ENCODE data around the gene TAF3.

Gene TAF3

DNA sequence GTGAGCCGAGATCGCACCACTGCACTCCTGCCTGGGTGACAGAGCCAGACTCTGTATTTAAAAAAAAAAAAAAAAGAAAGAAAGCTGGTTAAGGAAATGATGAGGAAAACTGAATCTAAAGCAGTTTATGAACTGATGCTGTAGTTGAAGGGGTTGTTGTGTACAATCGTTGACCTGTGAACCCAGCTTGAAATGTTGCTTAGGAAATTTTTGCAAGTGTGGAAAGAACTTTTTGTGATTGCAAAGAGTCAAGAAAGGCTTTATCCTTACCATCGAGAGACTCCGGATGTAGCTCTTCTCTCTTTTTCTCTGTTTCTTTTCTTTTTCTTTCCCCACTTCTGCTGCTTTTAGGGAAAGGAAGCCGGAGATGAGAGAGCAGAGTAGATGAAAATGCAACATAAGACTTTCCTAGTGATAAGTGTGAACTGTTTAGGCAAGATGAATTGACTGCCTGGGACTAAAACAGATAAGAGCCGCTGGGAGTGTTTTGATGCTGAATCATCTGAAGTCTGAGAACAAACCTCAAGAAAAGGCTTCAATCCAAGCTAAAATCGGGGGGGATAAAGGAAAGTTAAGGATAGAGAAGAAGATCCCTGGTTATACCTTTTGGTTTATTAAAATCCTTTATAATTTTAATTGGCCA, 69.0 kb downstream of the TAF3 start:
- DNase-seq: peak; percentile 61

DNA sequence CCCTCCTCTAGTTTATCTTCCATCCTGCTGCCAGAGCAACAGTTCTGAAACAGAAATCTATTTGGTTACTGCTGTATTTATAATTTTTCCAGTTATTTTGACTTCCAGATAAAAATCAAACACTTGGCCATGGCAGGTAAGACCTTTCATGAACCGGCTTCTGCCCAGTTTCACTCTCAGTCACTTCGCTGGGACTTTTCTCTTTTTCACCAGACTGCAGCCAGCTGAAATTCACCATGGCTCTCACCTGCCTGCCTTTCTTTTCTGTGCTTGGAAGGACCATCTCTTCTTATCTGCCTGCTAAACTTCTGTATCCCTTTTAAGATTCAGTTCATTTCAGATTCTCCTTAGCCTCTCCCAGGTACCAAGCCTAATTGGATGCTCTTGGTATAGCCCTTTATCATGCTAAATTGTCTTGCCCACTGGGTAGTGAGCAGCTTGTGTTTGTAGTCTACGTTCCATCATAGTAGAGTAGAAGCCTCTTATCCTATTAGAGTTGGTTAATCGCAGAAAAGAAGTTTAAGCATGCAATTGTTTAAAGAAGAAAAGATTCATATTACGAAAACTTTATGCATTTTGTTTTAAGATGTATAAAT, 71.7 kb downstream of the TAF3 start:
- DNase-seq: no peak

DNA sequence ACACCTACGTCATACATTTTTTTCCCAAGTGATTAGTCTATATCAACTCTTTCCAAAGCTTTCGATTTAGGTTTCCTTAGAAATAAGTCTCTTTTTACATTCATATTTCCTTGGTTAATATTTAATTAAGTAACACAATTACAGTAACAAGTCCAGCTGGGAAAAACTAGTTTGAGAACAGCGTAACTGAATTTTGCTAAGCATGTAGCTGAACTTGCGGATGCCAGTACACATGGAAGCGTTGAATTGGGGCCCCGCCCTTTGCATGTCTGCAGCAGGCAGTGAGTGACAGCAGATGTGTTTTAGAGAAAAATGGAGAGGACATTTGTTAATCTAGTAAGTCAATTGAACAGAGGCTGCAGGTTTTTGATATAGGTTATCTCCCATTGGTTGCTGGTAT, 72.5 kb downstream of the TAF3 start:
- no peak for DNase-seq

DNA sequence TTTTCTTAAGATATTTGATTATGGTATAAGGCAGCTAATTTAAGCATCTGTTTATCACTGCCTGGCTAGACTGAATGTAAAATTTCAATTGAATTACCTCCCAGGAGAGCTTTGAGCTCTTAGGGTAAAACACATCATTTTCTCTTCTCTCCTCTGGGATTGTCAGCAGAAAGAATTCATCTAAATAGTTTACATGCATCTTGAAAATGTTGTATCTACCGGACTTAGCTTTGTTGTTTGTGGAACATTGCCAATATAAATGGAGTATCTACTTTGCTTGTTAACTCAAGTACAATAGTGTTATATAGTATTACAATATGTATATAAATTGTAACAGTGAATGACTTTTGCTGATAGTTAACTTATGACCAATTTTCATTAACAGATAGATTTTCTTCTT, 73.3 kb downstream of the TAF3 start:
- DNase-seq: no peak

DNA sequence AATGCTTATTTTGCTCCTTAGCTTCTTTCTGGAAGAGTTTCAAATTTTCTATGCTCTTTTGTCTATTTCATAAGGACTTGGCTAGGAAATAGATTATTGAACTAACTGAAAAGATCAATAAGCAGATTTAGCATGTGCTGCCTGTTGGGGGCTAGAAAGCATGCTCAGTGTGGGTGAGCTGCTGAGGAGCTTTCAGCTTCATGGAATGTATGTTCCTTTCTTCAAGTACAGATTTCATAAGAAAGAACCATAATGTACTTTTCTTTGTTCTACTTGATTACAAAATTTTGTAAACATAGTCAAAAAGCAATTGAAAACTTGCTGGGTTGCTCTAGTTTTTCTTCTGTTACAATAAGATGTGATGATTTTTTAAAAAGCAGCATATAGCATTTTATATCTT, 73.8 kb downstream of the TAF3 start:
- no peak for DNase-seq

DNA sequence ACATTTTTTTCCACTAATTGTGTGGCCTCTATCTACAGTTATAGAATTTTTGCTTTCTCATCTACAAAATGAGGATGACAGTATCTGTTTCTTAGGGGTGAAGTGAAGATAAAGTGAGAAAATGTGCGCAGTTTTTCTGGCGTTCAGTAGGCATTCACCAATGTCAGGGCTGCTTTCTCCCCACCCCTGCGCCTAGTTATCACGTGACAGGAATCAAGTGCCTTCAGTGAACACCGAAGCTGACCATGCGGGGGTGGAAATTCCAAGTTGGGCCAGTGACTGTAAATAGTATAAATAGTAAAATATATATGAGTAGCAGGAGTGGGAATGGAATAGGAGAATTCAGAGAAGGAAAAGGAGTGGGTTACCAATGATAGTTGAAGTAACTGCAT, 77.4 kb downstream of the TAF3 start:
- DNase-seq: no peak

DNA sequence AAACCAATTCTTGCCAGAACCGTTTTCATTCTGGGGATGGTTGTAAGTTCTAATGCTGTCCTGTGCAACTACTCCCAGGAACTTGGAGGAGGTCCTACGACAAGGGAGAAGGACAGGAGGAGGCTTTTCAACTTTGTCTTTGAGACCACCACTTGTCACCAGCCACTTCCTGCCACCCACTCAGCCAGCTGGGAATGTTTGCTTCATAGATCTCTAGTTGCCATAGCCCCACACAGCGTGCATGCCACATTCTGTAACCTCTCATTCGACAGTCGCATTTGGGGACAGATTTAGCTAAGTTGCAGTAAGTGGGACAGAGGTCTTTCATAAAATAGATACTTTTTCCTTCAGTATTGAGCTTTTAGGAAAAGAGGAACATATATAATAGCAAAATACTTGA, 78.0 kb downstream of the TAF3 start:
- DNase-seq: no peak

DNA sequence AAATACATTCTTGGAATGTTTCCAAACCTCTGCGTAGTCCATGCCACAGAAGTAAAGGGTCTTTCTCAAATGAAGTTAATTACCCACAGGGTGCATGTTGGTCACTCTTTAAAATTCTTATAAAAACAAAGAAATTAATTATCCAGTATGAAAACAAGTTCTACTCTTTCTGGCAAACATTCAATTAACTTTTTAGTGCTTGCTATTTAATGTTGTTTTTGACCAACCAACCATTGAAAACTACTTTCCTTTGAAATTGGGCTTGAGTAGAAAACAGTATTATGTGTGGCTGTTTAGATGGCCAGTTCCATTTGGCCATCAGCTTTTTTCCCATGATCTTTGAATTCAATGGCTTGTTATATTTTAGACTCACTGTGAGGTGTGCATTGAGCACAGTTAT, 83.0 kb downstream of the TAF3 start:
- DNase-seq: no peak

DNA sequence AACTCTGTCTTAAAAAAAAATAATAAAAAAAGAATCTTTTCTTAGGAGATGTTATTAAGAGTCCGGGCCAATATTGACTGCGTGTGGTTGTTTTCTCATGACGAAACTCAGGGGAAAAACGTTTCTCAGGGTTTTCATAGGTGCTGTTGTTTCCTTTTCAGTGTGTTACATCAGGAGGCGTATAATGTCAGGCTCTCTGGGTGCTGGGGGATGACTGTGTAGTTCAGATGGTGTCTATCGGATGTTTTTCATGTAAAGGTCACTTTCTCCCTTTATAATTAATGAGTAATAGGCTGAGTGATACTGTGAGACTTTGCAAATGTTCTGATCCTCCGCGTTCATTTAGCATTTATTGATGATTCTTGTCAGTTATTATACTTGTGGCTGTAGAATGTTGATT, 84.1 kb downstream of the TAF3 start:
- no peak for DNase-seq

DNA sequence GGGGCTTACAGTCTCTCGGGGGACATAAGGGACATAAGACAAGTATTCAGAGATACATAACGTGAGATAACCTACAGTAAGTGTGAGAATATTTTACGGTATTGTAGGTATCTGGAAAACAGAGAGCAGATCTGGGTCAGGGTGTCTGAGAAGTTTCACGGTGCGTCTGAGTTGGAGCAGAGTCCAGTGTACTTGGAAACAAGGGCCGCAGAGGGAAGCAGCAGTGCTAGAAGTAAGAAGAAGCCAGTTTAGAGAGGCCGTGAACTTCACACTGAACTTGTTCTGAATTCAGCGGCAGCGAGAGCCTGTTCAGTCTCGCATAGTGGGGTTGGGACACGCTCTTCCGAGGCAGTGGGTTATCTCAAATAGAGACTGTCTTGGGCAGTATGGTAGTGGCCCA, 85.5 kb downstream of the TAF3 start:
- DNase-seq: no peak

DNA sequence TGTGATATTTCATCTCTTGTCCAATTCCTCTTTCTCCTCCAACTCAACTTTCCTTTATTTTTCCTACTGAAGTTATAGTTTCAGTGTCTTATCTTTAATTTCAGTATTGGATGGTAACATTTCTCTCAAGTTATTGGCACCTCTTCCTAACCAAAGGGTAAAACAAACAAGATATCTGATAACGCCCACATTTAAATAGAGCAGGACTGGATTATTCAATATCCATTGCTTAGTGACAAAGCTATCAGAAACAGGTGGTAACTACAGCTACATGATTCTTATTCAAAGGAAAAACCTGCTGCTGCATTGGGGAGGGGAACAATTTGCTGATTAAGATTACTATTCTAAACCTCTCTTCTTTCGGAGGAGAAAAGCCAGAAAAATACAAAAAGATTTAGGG, 87.8 kb downstream of the TAF3 start:
- DNase-seq: no peak

DNA sequence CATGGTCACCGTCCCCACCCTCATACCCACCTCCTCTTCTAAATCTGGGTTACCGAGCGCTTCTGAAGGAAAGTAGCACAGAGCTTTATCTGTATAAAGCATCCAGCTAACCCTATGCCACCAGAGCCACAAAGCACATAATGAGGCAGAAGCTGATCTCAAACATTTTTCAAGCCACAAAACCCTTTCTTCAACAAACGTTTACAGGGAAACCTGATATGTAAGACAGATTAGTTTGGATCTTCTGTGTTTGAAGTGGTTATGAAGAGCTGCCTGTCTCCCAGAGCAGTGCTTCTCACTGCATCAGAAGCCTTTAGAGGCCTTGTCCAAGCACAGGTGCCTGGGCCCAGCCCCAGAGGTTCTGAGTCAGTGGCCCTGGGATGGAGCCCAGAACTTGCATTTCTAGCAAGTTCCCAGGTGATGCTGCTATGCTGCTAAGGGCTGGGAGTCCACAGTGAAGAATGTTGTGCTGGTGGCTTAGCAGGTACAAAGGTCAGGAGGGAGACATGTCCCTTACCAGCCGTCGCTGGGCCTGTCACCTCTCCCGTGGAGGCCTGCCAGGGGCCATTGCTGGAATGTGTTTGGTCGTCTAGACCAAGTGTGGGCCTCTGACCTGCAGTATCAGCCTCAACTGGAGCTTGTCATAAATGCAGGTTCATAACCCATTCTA, 90.4 kb downstream of the TAF3 start:
- DNase-seq: no peak

DNA sequence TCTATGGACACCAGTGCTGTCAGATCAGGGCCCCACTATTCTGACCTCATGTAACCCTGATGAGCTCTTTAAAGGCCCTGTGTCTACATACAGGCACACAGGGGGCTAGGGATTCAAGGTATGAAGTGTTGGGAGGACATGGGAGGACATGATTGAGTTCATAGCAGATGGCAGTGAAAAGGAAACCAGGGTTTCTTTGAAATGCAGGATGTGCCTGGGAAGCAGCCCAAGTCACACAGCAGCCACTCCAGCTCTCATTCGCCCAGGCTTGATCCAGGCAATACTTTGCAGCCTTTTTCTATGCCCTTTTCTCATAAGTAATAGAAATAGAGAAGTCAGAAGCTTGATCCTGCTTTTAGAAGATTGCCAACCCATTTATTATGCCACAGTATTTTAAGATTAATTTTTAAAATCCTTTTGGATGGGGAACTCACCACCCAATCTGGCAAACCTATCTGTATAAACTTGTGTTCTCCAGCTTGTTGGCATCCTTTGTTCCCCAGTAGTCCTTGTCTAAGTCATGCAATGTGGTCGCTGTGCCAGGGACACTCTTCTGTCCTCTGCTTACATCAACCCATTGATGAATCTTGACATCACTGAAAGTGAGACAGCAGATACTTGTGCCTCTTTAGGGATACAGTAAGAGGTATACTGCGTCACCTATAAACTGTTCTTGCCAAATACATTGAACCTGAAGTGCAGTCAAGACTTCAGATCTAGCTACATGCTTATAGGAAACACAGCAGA, 95.0 kb downstream of the TAF3 start:
- no peak for DNase-seq

DNA sequence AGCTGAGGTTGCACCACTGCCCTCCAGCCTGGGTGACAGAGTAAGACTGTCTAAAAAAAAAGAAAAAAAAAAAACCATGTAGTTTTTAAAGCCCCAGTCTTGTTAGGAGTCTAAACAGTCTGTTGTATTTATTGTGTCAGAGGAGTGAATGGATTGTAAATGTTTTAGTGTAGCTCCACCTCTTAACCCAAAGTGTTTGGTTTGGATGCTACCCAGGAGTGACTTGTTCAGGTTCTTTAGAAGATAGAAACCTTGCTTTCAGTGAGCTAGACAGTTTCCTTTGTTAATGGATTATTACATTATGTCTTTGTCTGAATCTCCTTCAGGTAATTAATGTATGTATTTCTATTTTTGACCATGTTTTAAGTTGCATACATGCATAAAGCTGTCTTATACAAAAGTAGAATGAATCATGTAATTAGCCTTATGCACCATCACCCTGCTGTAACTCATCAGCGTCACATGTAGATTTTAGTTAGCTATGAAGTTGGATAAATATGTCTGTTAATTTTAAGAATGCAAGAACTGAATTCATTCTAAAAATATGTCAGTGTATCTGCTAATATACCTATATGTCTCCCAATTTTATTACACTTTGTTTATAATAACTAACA, 97.7 kb downstream of the TAF3 start:
- no peak for DNase-seq

DNA sequence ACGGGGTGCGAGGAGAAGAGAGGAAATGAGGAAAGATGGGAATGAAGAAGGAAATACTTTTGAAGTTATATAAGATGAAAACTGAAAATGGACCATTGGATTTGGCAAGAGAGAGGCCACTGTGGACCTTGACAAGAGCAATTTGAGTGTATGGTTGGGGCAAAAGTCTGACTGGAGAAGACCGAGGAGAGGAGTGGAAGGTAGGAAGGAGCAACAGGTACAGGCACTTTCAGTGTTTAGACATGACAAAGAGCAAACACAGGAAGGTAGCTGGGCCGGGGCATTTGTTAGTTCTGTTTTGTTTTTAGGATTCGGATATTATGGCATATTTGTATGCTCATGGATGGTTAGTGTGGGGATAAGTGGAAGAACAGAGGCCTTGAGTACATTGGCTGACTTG, 99.4 kb downstream of the TAF3 start:
- DNase-seq: no peak

DNA sequence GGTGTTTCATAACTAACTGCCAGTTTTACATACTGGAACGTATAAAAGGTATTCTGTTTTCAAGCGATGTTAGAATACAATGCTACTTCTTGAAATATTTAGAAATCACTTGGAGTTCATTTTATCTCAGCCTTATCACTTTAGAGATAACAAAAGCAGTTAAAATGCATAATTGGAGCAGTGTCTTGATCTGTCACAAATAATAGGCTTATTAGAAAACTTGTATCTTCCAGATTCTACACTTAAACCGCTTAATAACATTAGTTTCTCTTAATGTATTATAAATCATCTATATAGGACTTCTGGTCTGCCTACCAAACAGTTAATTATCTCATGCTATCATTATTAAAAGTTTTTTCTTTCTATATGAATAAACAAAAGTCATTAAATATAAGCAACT, 104.4 kb downstream of the TAF3 start:
- no peak for DNase-seq

DNA sequence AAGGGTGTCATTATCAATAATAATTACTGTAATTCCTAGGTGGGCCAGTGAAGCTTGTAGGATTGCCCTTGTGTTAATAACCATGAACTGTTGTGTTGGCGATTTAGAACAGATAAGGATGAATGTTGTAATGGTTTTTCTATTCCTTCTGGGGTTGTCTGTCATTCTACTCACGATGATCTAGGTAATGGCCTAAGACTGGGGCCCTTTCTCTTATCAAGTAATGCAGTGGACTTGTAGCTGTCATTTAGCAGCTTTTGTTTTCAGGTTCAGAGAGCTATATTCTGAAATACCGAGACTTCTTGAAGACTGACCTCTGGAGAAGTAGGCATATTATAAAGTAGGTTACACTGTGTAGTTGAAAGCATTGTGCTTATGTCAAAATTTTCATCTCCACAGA, 110.2 kb downstream of the TAF3 start:
- DNase-seq: no peak

DNA sequence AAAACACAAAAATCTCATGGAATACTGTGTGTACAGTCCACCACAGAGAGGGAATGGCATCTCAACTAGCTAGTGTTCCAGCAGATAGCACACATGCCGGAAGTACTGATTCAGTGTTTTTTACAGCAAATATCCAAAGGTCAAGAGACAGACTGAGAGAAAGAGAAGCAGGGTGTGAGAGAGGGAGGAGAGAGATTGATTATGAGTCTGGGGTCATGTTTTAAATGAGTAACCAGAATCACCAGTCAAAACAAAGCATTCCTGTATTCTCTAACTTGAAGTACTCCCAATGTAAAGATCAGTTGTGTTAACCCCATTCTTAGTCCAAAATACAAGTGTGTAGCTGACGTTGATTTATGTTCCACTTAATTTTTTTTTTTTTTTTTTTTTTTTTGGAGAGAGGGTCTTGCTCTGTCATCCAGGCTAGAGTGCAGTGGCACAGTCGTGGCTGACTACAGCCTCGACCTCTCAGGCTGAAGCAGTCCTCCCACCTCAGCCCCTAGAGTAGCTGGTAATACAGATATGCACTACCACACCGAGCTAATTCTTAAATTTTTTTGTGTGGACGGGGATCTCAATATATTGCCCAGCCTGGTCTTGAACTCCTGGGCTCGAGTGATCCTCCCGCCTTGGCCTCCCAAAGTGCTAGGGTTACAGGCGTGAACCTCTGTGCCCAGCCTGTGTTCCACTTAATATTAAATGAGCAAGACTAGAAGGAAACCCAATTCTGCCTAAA, 114.2 kb downstream of the TAF3 start:
- no peak for DNase-seq

DNA sequence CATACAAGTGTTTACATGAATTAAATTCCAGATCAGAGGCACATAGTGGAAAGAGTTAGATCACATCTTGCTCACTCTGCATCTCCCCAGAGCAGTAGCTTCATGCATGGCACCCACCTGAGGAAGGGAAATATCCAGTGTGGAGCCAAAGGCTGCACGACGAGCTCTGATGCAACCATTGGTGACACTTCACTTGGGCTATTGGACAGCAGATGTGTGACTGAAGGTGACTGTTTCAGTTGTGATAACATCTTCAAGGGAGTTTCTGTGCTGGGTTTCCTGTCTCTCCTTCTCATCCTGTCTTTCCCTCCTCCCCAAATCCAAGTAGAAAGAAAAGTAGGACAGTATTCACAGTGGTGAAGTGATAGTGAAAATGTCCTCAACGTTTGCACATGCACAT, 115.0 kb downstream of the TAF3 start:
- DNase-seq: no peak

DNA sequence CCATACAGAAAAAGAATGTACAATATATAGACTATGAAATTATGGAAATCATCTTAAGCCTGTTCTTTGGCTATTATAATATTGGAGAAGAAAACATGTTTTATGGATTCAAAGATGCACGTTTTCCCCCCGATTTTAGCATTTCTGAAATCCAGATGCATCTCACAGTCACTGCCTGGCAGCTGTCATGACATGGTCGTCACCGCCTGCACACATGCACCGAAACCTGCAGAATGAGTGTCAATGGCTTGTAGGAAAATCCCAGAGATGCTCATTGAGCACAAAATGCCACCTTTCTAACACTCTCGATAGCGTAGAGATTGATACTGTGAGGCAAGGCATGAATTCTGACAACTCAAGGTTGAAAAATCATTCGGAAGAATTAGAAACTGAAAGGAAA, 115.5 kb downstream of the TAF3 start:
- DNase-seq: no peak

DNA sequence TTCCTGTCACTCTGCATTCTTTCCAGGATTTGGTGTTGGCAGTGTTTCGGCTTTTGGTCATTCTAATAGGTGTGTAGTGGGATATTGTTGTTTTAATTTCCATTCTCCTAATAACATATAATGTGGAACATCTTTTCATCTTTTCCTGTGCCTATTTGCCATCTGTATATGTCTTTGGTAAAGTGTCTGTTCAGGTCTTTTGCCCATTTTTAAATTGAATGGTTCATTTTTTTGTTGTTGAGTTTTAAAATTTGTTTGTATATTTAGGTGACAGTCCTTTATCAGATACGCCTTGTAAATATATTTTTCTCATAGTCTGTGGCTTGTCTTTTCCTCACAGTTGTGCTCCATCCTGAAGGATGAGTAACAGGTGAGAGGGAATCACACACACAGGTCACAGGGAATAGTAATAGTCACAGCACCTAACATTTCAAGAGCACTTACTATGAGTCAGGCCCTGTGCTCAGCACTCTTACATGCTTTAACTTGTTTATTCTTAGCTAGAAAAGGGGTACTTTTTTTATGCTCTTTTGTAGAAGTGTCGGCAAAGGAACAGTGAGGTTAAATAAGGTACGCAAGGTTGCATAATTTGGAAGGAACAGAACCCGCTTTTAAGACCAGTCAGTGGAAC, 119.1 kb downstream of the TAF3 start:
- no peak for DNase-seq

DNA sequence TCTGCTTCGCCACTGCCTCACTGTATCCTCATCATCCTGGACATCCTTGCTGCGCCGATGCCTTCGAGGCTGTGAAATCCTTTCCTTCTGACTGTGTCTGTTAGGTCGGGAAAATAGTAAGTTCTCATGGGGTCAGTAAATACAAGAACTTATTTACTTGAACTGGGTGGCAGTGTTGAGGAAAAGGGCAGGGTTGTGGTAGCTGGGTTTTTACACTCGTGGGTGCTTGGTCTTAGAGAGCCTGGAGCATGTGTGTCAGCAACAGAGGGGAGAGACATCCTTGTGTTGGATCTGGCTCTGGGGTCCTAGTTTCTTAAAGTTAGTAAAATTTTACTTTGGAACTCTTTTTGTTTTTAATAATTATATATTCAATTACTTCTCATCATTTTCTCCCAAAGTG, 123.3 kb downstream of the TAF3 start:
- DNase-seq: no peak

Data from NCI-H226 (cell line).